Neural progenitor cell (in vitro differentiated cells): ENCODE measurements around the gene RBKS.

Experiments used
- EZH2 ChIP-seq: fragments of 200-600 bp; sonication (generic); IDR thresholded peaks from 2 replicates; pipeline ENCODE4 v1.6.1; 2017; ENCODE audit warnings: antibody characterized with exemption, mild to moderate bottlenecking, moderate library complexity
- TF ChIP-seq, protein P1 (sequence below): fragments of 200-600 bp; sonication (generic); IDR thresholded peaks from 2 replicates; pipeline ENCODE4 v1.5.1; 2017; ENCODE audit warnings: antibody characterized with exemption, mild to moderate bottlenecking

DNA sequence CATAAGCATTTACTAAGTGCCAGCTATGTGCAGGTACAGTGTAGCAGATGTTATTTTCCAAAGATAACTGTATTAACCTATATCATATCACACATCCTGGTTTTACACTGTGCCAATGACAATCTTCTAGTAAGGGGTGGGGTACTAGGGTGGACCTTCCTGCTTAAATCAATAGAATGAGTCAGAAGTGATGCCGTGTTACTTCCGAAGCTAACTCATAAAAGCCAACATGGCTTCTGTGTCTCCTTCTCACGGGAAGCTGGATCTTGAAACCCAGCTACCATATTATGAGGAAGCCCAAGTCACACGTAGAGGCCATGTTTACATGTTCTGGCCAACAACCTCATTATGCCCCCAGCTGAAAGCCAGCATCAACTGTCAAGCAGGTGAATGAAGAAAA lies 59.5 kb downstream of the RBKS start:
- TF ChIP-seq EZH2: no peak
- TF ChIP-seq, protein P1, sequence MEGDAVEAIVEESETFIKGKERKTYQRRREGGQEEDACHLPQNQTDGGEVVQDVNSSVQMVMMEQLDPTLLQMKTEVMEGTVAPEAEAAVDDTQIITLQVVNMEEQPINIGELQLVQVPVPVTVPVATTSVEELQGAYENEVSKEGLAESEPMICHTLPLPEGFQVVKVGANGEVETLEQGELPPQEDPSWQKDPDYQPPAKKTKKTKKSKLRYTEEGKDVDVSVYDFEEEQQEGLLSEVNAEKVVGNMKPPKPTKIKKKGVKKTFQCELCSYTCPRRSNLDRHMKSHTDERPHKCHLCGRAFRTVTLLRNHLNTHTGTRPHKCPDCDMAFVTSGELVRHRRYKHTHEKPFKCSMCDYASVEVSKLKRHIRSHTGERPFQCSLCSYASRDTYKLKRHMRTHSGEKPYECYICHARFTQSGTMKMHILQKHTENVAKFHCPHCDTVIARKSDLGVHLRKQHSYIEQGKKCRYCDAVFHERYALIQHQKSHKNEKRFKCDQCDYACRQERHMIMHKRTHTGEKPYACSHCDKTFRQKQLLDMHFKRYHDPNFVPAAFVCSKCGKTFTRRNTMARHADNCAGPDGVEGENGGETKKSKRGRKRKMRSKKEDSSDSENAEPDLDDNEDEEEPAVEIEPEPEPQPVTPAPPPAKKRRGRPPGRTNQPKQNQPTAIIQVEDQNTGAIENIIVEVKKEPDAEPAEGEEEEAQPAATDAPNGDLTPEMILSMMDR: no peak
